CD14-positive monocyte (primary cell): ENCODE data around the gene MYO18A. TPM values are rescaled to one million over a fixed set of nuclear protein-coding genes. Genes with fewer than 3 reads are reported as not detected.

Experiments used
- DNase-seq, 3 donors: peaks; one replicate each; pipeline ENCODE4 v3.0.0-alpha.2; 2011 to 2022
- H2AFZ ChIP-seq: 2 replicates; pipeline ENCODE4 v1.6.0; 2012; ENCODE audit warnings: mild to moderate bottlenecking, low read depth, low read length, inconsistent platforms; ENCODE audit not compliant: insufficient read depth, poor library complexity, severe bottlenecking
- H3K27ac ChIP-seq, 2 donors: 1 replicate in 1 of 2; 2 replicates in 1 of 2; pipeline ENCODE4 v1.5.1; 2012 to 2013; ENCODE audit warnings: low read length in 2 of 2, control low read depth in 1 of 2, inconsistent platforms in 1 of 2, low read depth in 1 of 2, mild to moderate bottlenecking in 1 of 2
- H3K27me3 ChIP-seq, 2 donors: one replicate each; pipeline versions ENCODE4 v1.6.0 to v1.6.1; 2011 to 2013; ENCODE audit warnings: low read length in 2 of 2; ENCODE audit not compliant: control insufficient read depth in 2 of 2, insufficient read depth in 2 of 2
- H3K36me3 ChIP-seq, 2 donors: replicated peaks in 1 of 2; 1 replicate in 1 of 2; 2 replicates in 1 of 2; pipeline versions ENCODE4 v1.5.1 to v1.6.1; 2012 to 2013; ENCODE audit warnings: low read length in 2 of 2, control low read depth in 1 of 2, inconsistent platforms in 1 of 2, mild to moderate bottlenecking in 1 of 2; ENCODE audit not compliant: insufficient read depth in 2 of 2, control insufficient read depth in 1 of 2
- H3K4me1 ChIP-seq, 2 donors: 1 replicate in 1 of 2; 2 replicates in 1 of 2; pipeline versions ENCODE4 v1.5.1 to v1.6.1; 2012 to 2013; ENCODE audit warnings: low read length in 2 of 2, control low read depth in 1 of 2, inconsistent platforms in 1 of 2, mild to moderate bottlenecking in 1 of 2, moderate library complexity in 1 of 2; ENCODE audit not compliant: insufficient read depth in 2 of 2, control insufficient read depth in 1 of 2
- H3K4me2 ChIP-seq: replicated peaks from 2 replicates; pipeline ENCODE3; 2012; ENCODE audit warnings: low read length, moderate library complexity, mild to moderate bottlenecking; ENCODE audit not compliant: poor library complexity, severe bottlenecking; ENCODE audit errors: extremely low read depth
- H3K4me3 ChIP-seq, 3 experiments: fragments of 200-600 bp in 1 of 3; sonication (generic) in 1 of 3; replicated peaks in 1 of 3; 1 replicate in 2 of 3; 2 replicates in 1 of 3; pipeline ENCODE4 v1.5.1; 2011 to 2013; ENCODE audit warnings: low read length in 3 of 3, mild to moderate bottlenecking in 3 of 3, control low read depth in 2 of 3, low read depth in 2 of 3, inconsistent platforms in 1 of 3, moderate library complexity in 1 of 3
- H3K79me2 ChIP-seq: 2 replicates; pipeline ENCODE4 v1.6.0; 2012; ENCODE audit warnings: mild to moderate bottlenecking, control low read depth, inconsistent platforms, low read length, moderate library complexity; ENCODE audit not compliant: insufficient read depth
- H3K9ac ChIP-seq: 2 replicates; pipeline ENCODE4 v1.6.0; 2017; ENCODE audit warnings: low read length, mild to moderate bottlenecking; ENCODE audit not compliant: insufficient read depth, poor library complexity, severe bottlenecking
- H3K9me3 ChIP-seq, 2 donors: replicated peaks in 1 of 2; 1 replicate in 1 of 2; 2 replicates in 1 of 2; pipeline versions ENCODE4 v1.5.1 to v1.6.1; 2012 to 2013; ENCODE audit warnings: low read length in 2 of 2, control low read depth in 1 of 2; ENCODE audit not compliant: control insufficient read depth in 1 of 2, insufficient read depth in 1 of 2
- H4K20me1 ChIP-seq: 2 replicates; pipeline ENCODE4 v1.6.0; 2012; ENCODE audit warnings: mild to moderate bottlenecking, low read length, control low read depth, moderate library complexity; ENCODE audit not compliant: insufficient read depth
- H3K27ac Mint-ChIP-seq, 7 donors: one replicate each; pipeline ENCODE4 v1.8.0; 2020; ENCODE audit warnings: mild to moderate bottlenecking in 7 of 7, mixed read lengths in 7 of 7, moderate library complexity in 6 of 7, inconsistent platforms in 2 of 7
- H3K27me3 Mint-ChIP-seq, 3 donors: one replicate each; pipeline ENCODE4 v1.8.0; 2021 to 2022; ENCODE audit warnings: low read depth in 3 of 3, mild to moderate bottlenecking in 3 of 3, mixed read lengths in 3 of 3, moderate library complexity in 3 of 3, inconsistent platforms in 1 of 3
- H3K36me3 Mint-ChIP-seq, 2 donors: one replicate each; pipeline ENCODE4 v1.8.0; 2020; ENCODE audit warnings: mixed read lengths in 2 of 2, inconsistent platforms in 1 of 2, mild to moderate bottlenecking in 1 of 2
- H3K4me1 Mint-ChIP-seq: one replicate; pipeline ENCODE4 v1.8.0; 2020; ENCODE audit warnings: mild to moderate bottlenecking, mixed read lengths
- H3K4me3 Mint-ChIP-seq, 2 donors: one replicate each; pipeline ENCODE4 v1.8.0; 2020; ENCODE audit warnings: mild to moderate bottlenecking in 2 of 2, mixed read lengths in 2 of 2, moderate library complexity in 1 of 2
- H3K9me3 Mint-ChIP-seq, 7 donors: one replicate each; pipeline ENCODE4 v1.8.0; 2020 to 2022; ENCODE audit warnings: mixed read lengths in 7 of 7, mild to moderate bottlenecking in 6 of 7, moderate library complexity in 6 of 7, inconsistent platforms in 2 of 7
- CTCF ChIP-seq: fragments of 200-600 bp; IDR thresholded peaks from one replicate; pipeline ENCODE4 v1.8.0; 2022; ENCODE audit warnings: antibody characterized with exemption, mild to moderate bottlenecking
- WGBS: methylation state at CpG from one replicate; pipeline ENCODE4 v1.1.5; 2013; ENCODE audit warnings: missing lambda C conversion rate; ENCODE audit not compliant: insufficient coverage; 5-methylcytosine and 5-hydroxymethylcytosine counted together
- intact Hi-C, 2 donors: fragments of 100-400 bp; cut with micrococcal nuclease; formaldehyde crosslinking; loops; one replicate each; pipeline versions ENCODE4 v1.15.0 to v1.15.1; 2023
- polyA plus RNA-seq, 3 donors: library from polyadenylated mRNA; depleted of rRNA in 1 of 3; unstranded in 2 of 3; stranded (reverse) in 1 of 3; fragments of 300-500 nt in 2 of 3; fragments of >200 nt in 1 of 3; fragmentation: Illumina TruSeq in 2 of 3; gene quantifications; 1 replicate in 2 of 3; 2 replicates in 1 of 3; pipeline ENCODE4 v1.2.3, GENCODE V29; 2012 to 2021

MYO18A gene
- polyA plus RNA-seq, 3 donors = 6.3 to 40.2 (median 11.0) TPM

DNA sequence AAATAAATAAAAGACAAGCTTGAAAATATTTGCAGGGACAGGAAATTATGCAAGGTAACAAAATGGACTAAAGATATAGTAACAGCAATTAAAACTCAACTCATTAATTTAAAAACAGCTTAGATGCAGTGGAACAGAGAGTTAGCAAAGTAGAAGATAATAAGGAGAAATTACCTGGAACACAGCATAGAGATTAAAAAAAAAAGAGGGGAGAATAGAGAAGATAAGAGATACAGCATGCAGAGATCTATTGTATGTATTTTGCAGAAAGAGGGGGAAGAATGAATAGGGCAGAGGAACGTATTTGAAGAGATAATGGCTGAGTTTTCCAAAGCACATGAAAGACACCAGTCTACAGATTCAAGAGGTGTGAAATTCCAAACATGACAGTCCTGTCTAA, 145.7 kb downstream of the MYO18A start:
- no peak overlapping the region for H2AFZ ChIP-seq
- TF ChIP-seq CTCF = no peak
- no peak overlapping the region for H3K9ac ChIP-seq
- H3K79me2 ChIP-seq = no peaks in the 10 kb centered on the region
- no peaks in the 10 kb centered on the region for H4K20me1 ChIP-seq
- intact Hi-C loops = no loop called here
- H3K4me1 ChIP-seq = peaks cover 27% of the 10 kb centered on the region in 2 donors
- H3K4me3 ChIP-seq = no peak overlapping the region
- H3K4me2 ChIP-seq = no peak overlapping the region
- H3K27me3 ChIP-seq = peaks cover 18 to 32% of the 10 kb centered on the region in 2 donors
- no peak overlapping the region for H3K27ac ChIP-seq
- no CpG with 5 or more reads among the region's 1 CpG for WGBS
- peaks cover 4 to 5% of the 10 kb centered on the region in 2 donors for H3K36me3 Mint-ChIP-seq
- H3K27me3 Mint-ChIP-seq = peaks cover 8 to 31% (median 25%) of the 10 kb centered on the region in 3 donors
- peaks cover 4 to 14% of the 10 kb centered on the region in 2 donors for H3K9me3 ChIP-seq
- peak overlapping the region in 1 of 2 donors; percentile 6 for H3K4me3 Mint-ChIP-seq
- no peak overlapping the region for H3K27ac Mint-ChIP-seq
- H3K4me1 Mint-ChIP-seq = peaks cover 29% of the 10 kb centered on the region
- H3K36me3 ChIP-seq = no peaks in the 10 kb centered on the region
- DNase-seq = no peak
- H3K9me3 Mint-ChIP-seq = peaks cover 9 to 21% (median 16%) of the 10 kb centered on the region in 7 donors

- intact Hi-C loops = no loop called here
- H2AFZ ChIP-seq = no peak overlapping the region
- no peak overlapping the region for H3K4me3 ChIP-seq
- peaks cover 27% of the 10 kb centered on the region in 2 donors for H3K4me1 ChIP-seq
- whole genome bisulfite sequencing = no CpG with 5 or more reads among the region's 6 CpGs
- peak overlapping the region in 1 of 2 donors; percentile 51 for H3K4me3 Mint-ChIP-seq
- no peak for TF ChIP-seq CTCF
- H3K36me3 ChIP-seq = no peaks in the 10 kb centered on the region
- DNase-seq = peak in 1 of 3 donors; percentile 31
- H3K27me3 ChIP-seq = peaks cover 14 to 24% of the 10 kb centered on the region in 2 donors
- peaks cover 4 to 14% of the 10 kb centered on the region in 2 donors for H3K9me3 ChIP-seq
- H3K27me3 Mint-ChIP-seq = peaks cover 16 to 43% (median 27%) of the 10 kb centered on the region in 3 donors
- H3K79me2 ChIP-seq = no peaks in the 10 kb centered on the region
- peaks cover 9 to 21% (median 16%) of the 10 kb centered on the region in 7 donors for H3K9me3 Mint-ChIP-seq
- no peak overlapping the region for H3K27ac ChIP-seq
- peaks cover 29% of the 10 kb centered on the region for H3K4me1 Mint-ChIP-seq
- H4K20me1 ChIP-seq = no peaks in the 10 kb centered on the region
- H3K4me2 ChIP-seq = no peak overlapping the region
- H3K36me3 Mint-ChIP-seq = peaks cover 4 to 5% of the 10 kb centered on the region in 2 donors
- peak overlapping the region in 3 of 7 donors; percentile 23 to 68 (median 58) for H3K27ac Mint-ChIP-seq
- no peak overlapping the region for H3K9ac ChIP-seq
Observed at GRCh38 chr17:29032857-29033197, 147.4 kb downstream of the MYO18A start.
